Epithelial cell of esophagus (primary cell): ENCODE results near the gene LRRC4C.

Experiments
- DNase-seq: peaks from one replicate; pipeline ENCODE4 v3.0.0; 2010; ENCODE audit warnings: low read depth
- H3K4me3 ChIP-seq: 2 replicates; pipeline ENCODE4 v1.5.1; 2011; ENCODE audit warnings: mild to moderate bottlenecking, low read length, control low read depth
- CTCF ChIP-seq: IDR thresholded peaks from 2 replicates; pipeline ENCODE4 v1.5.1; 2011; ENCODE audit warnings: low read depth, mild to moderate bottlenecking, low read length, control low read depth, inconsistent platforms; ENCODE audit not compliant: insufficient read depth; ENCODE audit errors: missing control alignments

Gene LRRC4C

GRCh38 chr11:40401132-40401853 is 1058.2 kb downstream of the LRRC4C start:
- no peak overlapping the region for H3K4me3 ChIP-seq
- no peak for TF ChIP-seq CTCF
- DNase-seq: no peak

GRCh38 chr11:40397141-40397540 is 1062.3 kb downstream of the LRRC4C start:
- TF ChIP-seq CTCF: no peak
- no peak overlapping the region for H3K4me3 ChIP-seq
- no peak for DNase-seq

GRCh38 chr11:40393511-40393910 is 1065.9 kb downstream of the LRRC4C start:
- TF ChIP-seq CTCF: no peak
- no peak for DNase-seq
- H3K4me3 ChIP-seq: no peak overlapping the region

- no peak overlapping the region for H3K4me3 ChIP-seq
- TF ChIP-seq CTCF: no peak
- DNase-seq: no peak
Measured at GRCh38 chr11:40391679-40392078, 1067.8 kb downstream of the LRRC4C start.

GRCh38 chr11:40388097-40388818 is 1071.2 kb downstream of the LRRC4C start:
- no peak overlapping the region for H3K4me3 ChIP-seq
- DNase-seq: peak; percentile 30
- TF ChIP-seq CTCF: no peak

- DNase-seq: no peak
- no peak for TF ChIP-seq CTCF
- no peak overlapping the region for H3K4me3 ChIP-seq
Measured at GRCh38 chr11:40387240-40387980, 1072.0 kb downstream of the LRRC4C start.
